Bone marrow (tissue), 2 donors: Measurements from ENCODE around the gene ZNF804B.
A peak's percentile ranks its signal among the peaks of the same experiment; 100 is the strongest.

Experiments
- DNase-seq, 2 donors: peaks; one replicate each; lab custom pipeline; 2025; lab: John Stamatoyannopoulos, UW

Gene ZNF804B

DNA sequence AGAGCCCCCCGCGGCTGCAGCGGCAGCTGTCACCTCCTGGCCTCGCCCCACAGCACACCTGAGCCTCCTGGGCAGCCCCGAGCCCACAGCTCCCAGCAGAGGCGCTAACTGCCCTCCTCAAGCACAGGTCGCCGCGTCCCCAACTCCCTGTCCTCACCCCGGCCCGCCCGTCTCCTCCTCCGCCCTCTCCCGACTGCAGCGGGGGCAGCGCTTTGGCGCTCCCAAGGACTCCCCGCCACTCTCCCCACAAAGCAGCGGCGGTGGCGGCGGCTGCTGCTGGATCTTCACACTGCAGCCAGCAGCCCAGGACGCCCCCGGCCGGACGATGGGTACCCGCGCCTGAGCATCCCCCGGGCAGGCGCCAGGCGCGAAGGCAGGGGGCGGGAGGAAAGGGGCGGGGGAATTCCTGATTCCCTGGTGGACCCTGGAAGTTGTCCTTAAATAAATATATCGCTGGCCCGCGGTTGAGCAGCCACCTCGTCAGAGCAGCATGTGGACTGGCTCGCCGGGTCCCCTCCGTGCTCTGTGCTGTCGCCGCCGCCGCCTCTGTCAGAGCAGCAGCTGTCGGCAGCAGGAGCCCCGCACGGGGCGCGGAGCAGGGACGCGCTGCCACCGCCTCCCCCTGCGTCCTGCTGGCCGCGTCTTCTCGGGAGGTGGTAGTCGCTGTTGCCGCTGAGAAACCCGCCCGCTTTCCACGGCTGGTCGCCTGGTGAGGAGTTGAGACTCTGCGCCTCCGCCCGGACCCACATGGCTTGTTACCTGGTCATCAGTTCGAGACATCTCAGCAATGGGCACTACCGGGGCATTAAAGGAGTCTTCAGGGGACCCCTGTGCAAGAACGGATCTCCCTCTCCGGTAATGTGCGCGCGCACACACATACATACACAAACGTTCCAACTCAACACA lies at the start of gene ZNF804B:
Gene ZNF804B, plus strand, starts transcription at position 471 of the 906 bp plus-strand sequence. Its CDS starts 277 bp downstream, at position 748.
- DNase-seq: no peak

DNA sequence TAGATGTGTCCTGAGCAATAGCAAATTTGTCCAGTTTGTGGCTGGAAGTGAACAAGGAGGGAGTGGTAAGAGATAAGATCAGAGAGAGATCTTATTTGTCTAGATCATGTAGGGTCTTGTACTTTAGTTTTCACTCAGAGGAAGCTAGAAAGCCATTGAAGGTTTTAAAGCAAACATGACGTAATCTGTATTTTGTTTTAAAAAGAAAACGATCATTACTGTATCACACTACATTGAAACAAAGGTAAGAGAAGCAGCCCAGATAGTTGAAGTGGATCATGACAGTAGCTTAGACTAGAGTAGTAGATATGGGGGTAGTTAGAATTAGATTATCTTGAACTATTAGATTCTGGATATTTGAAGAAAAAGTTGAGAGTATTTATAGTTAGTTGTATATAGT lies 23.6 kb upstream of the ZNF804B start:
- DNase-seq: no peak

DNA sequence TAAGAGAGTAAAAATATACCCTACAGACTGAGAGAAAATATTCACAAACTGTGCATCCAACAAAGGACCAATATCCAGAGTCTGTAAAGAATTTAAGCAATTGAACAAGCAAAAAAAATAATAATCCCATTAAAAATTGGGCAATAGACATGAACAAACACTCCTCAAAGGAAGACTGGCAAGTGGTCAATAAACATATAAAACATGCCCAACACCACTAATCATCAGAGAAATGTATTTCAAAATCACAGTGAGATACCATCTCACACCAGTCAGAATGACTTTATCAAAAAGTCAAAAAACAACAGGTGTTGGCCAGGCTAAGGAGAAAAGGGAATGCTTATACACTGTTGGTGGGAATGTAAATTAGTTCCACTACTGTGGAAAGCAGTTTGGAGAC lies 21.9 kb upstream of the ZNF804B start:
- no peak for DNase-seq

DNA sequence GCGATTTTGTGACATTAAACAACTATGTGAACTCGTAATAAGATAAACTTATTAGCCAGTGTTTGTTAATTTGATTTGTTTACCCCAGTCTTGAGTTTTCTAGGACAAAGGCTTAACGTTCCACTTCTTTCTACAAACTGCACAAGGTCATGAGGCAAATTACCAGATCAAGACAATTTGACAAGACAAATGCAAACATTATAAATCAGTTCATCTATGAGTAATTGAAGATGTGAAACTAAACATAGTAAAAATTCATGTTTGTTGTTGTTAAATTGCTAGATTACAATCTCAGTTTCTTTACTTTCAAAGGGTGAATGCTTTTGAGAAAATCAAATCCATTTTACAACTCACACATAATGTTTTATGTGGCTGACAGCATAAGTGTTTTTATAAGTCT lies 13.4 kb upstream of the ZNF804B start:
- no peak for DNase-seq

DNA sequence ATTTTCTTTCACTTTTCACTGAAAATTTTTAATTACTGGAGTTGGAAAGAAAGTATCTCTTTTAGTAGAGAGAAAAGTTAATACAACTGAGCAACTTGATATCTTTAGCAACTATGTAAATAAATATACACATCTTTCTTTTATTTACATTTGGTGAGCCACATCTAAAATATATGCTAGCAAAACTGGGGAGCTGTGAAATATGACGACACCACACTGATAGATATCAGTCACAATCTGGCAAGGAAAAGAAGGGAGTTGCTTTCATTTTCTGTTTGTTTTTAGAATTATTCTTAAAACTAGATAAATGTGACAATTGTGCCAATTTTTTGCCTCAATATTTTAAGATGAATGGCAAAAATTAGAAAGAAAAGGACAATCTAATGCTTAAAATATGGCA lies 2.7 kb upstream of the ZNF804B start:
- DNase-seq: no peak

DNA sequence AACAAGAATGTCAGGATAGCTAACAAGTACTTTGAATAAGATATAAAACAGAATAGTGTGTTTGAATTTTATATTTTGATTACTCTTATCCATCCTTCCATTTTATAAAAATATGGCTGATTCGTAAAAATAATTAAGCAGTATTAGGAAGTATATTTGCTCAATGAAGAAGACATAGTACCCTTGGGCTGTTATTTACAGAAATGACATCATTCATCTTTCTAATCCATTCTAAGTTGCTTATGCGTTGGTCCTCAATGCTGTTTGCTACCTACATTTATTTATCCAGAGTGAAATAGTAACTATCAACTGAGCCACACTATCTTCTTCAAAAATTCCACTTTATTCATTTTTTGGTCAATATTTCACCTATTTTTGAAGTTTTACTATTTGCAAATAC lies 2.1 kb upstream of the ZNF804B start:
- no peak for DNase-seq

DNA sequence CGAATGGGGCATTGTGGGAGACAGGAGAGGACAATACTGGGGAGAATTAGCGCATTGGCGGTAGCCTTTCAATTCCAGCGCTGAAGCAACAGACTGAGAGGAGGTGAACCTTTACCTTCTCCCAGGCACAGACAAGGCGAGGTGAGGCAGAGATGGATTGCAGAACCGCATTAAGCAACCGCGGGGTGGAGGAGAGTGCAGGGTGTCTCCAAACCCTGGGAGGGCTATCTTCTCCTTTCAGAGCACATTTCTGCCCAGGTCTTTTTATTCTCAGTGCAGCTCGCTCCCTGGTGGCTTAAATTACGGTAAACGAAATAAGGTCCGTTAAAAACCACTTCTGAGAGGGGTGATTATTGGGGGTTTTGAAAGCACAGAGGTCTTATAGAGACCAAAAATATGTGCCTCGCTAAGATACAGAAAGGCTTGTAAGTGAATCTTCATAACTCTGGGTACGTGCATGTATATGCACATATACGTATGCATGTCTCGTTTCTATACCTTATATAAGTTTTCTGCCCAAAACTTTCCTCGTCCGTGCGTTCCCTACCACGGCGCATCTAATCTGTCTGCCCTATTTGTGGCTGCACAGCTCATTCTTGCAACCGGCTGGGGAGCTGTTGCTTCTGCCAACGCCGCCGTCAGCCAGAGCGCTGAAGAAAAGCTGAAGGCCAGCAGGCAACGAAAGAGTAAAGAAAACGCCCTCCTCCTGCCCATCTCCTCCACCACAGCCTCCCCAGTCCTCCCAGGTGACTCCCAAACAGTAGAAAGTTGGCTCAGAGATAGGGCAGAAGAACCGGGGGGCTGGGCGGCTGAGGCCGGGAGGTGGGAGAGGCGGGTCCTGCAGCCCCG lies 895 bp upstream of the ZNF804B start:
- no peak for DNase-seq

DNA sequence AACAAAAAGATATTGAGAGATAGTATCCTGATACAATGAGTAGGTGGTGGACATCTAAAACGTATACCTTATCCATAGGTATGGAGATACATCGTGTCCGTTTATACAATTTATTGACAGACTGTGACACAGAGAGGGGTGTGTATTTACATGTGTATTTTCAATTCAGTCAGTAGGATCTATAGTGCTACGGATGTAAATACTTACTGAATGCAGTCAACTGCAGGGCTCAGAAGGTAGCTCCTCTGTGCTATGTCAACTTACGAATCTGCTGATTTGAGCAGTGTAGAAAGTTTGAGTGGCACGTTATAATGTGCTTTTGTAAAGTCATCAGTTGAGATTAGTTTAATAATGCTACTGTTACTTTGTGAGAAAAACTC lies 626 bp downstream of the ZNF804B start:
- no peak for DNase-seq

DNA sequence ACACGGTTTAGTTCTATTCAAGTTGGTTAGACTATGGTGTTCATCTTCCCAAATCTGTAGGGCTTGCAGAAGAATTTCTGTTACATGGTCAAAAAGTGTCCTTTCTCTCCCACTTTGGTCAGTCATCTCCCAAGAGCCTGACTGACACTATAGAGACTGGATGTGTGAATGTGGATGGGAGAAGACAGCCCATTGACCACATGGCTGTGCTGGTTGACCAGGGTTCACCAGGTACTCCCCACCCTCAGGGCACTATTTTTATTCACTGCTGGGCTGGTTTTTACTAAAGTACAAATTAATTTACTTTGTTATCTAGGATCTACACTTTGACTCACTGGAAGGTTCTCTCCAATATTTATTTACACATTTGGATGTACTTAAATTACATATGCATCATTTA lies 2.3 kb downstream of the ZNF804B start:
- no peak for DNase-seq

DNA sequence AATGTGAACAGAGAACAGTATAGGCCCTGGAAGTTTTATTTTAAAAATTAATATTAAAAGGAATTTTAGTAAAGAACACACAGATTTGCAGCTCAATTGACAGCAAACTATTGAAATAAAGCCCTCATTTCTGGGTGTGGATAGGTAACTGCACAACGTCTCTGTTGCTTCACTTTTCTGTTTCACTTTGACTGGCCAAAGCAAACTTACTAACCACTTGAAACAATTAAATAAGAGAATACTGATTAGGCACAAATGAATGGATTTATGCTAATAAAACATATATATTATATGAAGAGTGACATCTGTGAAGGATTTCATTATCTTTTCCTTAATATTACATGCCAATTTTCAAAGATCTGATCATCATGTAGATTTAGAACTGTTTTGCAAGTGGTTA lies 11.9 kb downstream of the ZNF804B start:
- DNase-seq: no peak

DNA sequence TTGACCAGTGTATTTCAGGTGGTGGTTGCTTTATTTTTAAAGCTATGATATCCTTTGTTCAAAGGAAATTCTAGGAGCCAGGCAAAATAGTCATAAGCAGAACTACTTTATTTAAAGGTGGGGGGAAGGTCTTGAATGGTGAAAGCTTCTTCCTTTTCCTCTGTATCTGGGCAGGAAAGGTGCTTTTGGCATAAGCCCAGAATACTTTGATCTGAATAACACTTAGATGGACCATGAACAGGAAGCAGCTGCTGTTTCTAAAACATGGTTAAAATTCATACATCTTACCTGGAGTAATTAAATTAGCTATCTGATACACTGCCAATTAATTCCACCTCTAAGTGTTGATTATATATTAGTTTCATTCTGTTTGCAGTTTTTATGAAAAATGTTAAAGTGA lies 13.3 kb downstream of the ZNF804B start:
- no peak for DNase-seq

DNA sequence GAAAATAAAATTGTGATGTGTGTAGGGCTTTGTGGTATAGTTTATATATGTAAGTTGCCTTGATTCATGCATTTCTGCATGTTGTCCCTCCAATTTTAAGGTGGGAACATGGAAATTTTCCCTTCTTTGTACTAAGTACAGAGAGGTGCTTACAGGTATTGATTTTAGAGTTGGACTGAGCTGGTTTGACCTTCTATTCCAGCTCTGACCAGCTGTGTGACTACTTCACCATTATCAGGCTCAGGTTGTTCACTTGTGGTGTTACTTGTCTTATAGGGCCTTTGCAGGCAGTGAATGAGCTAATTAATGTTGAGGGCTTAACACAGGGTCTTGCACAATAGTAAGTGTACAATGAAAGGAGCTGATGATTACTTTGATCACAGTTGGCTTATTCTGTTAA lies 16.3 kb downstream of the ZNF804B start:
- no peak for DNase-seq

DNA sequence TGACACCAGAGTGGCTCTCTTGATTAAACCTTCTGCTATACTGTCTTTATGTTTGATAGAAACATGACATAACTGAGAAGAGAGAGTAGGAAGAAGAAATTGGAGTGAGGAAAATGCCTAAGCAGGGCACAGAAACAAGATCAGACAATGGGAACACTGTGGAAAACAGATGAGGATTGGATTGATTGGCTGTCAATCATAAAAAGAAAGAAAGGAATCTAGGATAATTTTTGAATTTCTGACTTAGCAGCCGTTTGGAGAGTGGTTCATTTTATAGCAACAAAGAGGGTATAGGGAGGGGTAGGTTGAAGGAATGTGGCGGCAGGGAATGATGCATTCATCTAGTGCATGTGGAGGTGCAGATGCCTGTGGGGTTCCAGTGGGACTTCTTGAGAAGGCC lies 28.3 kb downstream of the ZNF804B start:
- DNase-seq: no peak

DNA sequence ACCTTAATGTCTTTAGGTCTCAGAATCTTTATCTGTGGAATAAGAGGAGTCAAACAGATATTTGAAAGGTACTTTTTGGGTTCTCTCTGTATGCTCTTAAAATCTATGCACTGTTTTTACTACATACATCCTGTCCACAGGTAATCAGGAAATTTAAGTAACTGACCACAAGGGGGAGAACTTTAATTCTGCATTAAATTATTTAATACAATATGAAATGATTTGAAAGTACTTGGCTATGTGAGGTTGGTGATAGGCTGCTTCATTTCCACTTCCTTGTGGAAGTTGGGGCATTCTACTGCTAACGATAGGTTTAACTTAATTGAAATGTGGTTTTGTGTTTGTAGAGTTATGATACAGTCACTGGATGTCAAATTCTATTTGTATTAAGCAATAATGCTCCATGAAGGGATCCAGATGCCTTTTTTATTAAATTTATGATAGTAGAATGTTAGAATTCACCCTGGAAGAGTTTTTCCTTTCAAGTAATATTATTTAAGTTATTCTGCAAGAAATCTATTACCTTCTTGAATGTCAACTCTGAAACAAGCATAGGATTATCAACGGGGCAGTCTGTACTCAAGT lies 30.1 kb downstream of the ZNF804B start:
- DNase-seq: peak in 1 of 2 donors; percentile 5

DNA sequence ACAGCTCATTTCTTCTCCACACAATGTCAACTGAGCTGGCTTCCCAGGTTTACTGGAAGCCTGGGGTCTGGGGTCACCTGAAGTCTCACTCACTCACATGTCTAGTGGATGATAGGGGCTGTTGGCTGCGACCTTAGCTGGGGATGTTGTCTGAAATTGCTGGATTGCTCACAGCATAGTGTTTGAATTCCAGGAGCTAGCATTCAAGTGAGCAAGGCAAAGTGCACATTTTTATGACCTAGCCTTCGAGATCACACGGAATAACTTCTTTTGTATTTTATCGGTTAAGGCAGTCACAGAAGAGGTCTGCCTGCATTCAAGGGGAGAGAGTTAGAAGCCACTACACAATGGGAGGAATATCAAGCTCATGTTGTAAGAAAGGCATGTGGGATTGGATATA lies 32.4 kb downstream of the ZNF804B start:
- no peak for DNase-seq

DNA sequence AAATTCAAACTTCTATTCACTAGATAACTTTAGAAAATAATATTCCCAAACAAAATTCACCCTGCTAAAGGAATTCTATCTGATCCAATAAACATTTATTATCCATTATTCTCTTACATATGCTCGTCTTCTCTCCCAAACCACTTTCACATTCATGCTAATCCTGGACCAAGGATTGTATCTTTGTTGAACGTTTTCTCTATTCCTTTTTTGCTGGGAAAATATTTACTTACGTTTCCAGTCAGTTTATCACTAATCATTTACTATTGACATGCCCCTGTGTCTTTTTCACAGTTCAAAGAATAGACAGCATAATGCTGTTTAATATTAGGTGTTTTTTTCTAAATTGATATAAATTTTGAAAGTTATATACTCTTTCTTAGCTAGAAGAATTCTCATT lies 32.9 kb downstream of the ZNF804B start:
- no peak for DNase-seq

DNA sequence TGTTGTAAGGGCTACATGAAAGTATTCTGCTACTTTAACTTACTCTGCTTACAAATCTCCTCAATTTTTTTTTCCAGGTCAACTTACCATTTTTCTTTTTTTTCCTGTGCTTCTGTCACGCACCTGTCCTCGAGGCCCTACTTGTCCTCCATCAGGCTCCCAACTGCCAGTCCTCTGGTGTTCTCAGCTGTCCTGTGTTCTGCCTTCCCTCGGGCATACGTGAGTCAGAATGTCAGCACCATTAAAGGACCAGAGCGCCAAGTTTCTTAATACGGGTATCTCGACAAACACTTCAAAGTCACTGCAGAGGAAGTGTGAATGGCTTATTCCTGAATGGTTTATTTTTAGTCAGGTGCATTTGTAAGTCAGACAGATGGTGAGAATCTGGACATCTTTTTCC lies 36.1 kb downstream of the ZNF804B start, which contains the start of gene TEX47:
Gene TEX47, minus strand, starts transcription at position 185 of the 400 bp plus-strand sequence. CDS start 795 bp downstream, outside the sequence.
- no peak for DNase-seq

DNA sequence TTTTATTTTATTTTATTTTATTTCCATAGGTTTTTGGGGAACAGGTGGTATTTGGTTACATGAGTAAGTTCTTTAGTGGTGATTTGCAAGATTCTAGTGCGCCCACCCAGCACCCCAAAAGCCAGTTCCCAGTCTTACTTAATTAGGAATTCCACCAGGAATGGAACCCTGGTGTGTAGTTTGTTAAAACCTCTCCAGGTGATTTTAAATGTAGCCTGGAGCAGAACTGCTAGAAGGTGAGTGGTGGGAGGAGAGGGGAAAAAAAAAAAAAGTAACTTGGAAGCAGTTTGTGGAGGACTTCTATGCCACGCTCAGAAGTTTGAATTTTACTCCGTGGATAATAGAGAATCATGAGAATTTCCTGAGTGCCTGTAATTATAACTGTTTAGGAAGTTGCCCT lies 41.5 kb downstream of the ZNF804B start:
- no peak for DNase-seq

DNA sequence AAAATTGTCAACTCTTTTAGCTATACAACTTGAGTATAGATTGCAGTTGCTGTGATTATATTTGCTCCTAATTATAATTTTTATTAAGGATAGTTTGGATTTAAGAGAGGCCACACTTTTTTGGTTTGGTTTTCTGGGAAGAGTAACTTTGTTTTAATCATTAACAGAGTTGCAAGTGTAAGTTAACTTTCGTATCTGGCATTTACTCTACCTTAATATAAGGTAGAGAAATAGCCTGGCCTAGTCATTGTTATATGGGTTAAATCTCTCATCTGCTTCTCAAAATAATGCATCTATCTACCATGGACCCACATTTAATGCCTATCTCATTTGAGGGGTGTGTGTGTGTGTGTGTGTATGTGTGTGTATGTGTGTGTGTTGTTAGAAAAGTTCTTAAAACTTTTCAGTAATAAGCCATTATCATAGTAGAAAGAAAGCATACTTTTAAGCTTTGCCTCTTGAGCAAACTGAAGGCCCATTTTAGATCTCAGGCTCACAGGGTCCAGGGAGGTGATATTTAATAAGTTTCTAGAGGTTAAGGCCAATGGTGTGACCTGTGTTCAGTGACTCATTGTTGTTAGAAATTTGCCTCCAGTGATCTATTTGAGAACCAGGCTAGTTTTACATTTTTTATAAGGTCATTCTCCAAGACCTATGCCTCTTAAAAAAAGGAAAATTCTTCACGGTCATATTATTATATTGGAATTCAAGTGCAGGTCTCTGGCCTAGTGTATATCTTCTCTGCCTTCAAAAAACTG lies 47.0 kb downstream of the ZNF804B start:
- DNase-seq: no peak

DNA sequence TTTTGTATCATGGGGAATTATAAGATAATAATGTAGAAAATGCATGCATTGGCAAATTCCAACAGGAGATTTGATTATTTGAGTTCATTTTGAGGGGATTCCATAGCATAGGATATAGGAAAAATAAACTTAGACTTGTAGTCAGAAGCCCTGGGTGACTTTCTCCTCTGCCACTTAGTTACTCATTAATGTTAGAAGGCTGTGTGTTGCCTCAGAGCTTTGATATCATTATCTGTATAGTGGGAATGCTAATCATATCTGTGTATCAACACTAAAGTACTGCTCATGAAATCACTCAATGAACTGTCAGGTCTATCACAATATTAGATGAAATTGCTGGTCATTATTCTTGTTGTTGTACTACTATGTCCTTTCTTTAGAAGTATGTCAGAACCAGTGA lies 59.1 kb downstream of the ZNF804B start:
- DNase-seq: no peak

DNA sequence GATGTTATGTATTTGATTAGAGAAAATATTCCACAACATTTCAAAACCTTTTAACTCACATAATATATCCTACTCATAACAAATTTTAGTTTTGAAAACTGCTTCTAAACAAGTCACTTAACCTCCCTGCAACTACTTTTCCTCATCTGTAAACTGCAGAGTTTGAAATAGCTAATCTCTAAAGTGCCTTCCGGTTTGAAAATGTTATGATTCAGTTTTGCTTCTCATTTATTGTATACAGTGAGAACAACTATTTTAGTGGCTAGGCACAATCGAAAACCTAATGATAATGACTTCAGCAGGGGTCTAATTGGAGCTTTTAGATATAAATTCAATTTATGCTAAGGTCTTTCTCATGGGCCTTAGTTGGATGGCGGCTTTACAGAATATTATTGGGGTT lies 66.7 kb downstream of the ZNF804B start:
- DNase-seq: no peak
